NT2/D1 (cell line): Measurements from ENCODE around the gene PAK5.

Experiments used
- SUZ12 ChIP-seq: IDR thresholded peaks from 2 replicates; pipeline ENCODE4 v1.6.1; 2011; ENCODE audit not compliant: insufficient read length, insufficient read depth; ENCODE audit errors: extremely low read depth
- YY1 ChIP-seq: IDR thresholded peaks from 2 replicates; pipeline ENCODE4 v1.6.1; 2011; ENCODE audit not compliant: insufficient read length, insufficient read depth

GRCh38 chr20:9495701-9496100 is 343.2 kb downstream of the PAK5 start:
- TF ChIP-seq SUZ12 = no peak
- TF ChIP-seq YY1 = no peak
